ENCODE measurements around the gene ABCB11. TPM values are rescaled to one million over a fixed set of nuclear protein-coding genes. Genes with fewer than 3 reads are reported as not detected.
"Not testable (repeated sequence)": the region's sequence is repeated elsewhere in the genome, so short reads cannot be mapped to it uniquely, and the experiment has no call there.

Gene ABCB11
- total RNA-seq, 1 donor from 2014 or later, result 0.05 TPM

DNA sequence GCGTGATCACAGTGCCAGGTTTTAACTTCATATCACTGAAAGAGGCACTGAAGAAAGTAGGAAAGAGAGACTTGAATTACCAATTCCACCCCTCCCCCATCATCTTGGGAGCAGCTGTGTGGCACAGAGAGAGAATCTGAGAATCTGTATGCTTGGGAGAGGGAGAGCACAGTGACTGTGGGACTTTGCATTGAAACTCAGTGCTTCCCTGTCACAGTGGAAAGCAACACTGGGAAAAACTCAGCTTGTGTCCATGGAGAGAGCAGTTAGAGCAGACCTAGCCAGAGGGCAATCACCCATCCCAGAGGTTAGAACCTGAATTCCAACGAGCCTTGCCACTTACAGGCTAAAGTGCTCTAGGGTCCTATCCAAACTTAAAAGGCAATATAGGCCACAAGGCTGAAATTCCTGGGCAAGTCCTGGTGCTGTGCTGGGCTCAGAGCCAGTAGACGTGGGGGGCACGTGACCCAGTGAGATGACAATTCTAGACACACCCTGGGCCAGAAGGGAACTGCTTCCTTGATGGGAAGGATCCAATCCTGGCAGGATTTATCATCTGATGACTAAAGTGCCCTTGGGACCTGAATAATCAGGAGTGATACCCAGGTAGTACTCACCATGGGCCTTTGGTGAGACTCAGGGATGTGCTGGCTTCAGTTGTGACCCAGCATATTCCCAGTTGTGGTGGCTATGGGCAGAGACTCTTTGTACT, 15.5 kb upstream of the ABCB11 start:
- intact Hi-C loops (cut with micrococcal nuclease), result no loop called here

DNA sequence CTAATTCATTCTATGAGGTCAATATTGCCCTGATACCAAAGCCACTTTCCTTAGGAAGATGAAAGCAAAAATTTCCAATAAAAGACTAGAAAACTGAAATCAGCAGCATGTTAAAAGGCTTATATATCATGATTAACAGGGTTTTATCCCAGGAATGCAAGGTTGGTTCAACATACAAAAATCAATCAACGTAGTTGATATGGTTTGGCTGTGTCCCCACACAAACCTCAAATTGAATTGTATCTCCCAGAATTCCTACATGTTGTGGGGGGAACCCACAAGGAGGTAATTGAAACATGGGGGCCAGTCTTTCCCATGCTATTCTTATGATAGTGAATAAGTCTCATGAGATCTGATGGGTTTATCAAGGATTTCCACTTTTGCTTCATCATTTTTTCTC, 11.7 kb upstream of the ABCB11 start:
- intact Hi-C loops (cut with micrococcal nuclease), result no loop called here

DNA sequence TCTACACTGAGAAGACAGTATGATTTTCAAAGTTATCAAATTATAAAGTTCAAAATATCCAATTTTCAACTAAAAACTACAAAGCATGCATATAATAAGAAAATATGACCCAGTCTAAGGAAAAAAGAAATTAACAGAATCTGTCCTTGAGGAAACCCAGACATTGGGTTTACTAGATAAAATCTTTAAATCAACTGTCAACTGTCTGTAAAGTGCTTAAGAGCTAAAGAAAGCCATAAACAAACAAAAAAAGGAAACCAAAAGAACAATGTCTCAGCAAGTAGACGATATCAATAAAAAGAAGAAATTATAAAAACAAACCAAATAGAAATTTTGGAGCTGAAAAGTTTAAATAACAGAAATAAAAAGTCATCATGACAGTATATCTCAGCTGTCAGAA, 10.5 kb upstream of the ABCB11 start:
- intact Hi-C loops (cut with micrococcal nuclease), result no loop called here

DNA sequence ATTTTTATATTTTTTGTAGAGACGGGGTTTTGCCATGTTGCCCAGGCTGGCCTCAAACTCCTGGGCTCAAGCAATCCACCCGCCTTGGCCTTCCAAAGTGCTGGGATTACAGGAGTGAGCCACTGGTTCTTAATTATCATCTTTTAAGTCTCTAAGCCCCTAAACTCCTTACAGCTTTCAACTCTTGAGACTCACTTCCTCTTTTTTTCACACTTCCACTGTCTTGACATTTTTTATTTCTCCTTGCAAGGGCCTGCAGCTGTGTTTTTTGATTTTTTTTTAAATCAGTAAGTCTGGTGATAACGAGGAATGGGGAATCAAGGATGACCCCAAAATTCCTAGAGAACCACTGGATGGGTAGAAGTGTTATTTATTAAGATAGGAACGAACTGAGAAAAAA, 8.6 kb upstream of the ABCB11 start:
- intact Hi-C loops (cut with micrococcal nuclease), result no loop called here

DNA sequence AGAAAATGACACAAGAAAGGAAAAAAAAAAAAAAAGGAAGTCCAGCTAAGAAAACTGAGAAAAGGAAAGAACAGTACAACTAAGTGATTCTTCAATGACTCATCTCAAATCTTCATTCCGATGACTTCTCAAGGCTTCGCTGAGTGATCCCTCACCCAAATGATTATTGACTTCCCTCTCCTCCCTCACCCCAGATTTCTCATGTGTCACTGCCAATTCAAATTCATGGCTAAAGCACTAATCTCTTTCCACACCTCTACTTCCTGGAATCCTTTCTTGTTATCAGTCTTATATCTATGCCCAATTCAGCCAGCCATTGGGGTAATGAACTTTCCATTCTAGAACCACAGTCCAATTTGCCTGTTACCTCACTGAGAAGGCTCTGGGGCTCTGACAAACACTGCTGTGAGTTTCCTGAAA, 7.2 kb upstream of the ABCB11 start:
- intact Hi-C loops (cut with micrococcal nuclease), result no loop called here

DNA sequence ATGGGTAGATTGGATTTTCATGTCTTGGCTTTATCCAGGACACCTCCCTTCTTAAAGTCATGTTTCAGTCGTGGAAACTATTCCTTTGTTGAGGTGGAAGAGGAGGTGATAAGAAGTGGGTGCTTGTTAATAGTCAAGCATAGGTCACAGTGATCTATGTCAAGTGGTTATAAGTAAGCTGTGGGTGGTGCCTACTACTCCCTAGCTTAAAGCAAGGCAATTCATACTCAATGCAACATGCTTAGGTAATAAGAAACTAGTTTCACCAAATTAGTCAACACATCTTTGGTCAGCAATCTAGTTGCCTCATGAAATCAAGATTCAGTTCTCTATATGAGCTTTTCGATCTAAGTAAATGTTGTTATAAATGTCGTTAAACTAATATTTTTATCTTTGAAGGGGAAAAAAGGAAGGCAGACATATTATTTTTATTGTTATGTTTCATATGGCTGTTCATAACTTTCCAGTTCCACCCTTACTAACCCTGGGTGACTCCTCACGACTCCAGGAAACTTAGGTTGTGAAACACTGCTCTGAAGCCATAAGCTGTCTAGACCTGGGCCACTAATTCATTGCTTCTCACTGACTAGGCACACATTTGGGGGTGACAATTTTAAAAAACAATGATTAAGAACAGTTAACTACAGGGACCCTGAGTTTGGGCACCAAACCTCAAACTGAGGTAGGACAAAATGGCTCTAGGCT, 5.8 kb upstream of the ABCB11 start:
- intact Hi-C loops (cut with micrococcal nuclease), result no loop called here

DNA sequence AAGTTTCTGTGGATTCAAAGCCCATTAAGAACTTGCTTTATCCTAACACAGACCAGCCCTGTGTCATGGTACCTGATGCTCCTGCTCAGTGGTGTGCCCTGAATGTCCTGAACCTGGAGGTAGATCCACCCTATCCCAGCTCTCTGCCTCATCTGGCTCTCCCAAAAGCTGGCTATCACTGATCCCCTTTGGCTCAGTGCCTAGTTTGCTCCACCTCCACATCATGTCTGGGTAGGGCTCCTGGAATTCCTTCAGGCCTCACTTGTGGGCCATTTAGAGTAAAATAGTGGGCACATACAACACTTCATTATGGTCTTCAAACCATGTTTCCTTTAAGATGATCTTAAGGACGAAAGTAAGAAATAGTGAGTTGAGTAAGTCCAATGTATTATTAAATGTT, 4.8 kb upstream of the ABCB11 start:
- intact Hi-C loops (cut with micrococcal nuclease), result no loop called here

DNA sequence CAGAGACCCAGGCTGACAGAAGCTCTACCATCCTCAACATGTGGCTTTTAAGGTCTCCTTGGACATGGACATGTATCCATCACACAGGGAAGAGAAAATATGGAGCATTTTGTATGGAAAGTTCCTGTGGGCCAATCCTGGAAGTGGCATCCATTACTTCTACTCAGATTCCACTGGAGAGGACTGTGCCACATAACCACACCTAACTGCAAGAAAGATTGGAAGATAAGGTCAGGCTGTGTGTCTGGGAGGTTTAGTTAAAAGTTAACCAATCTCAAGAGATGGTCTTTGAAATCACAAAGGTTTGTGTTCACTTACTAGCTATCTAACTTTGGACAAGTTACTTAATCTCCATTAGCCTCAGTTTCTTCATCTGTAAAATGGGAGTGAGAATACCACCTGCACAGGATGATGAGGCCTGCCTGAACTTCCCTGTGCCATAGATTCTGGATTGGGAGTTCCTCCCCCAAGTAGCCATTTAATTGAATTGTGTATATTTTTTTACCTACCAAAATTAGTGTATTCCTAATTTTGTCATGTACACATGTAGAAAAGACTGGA, 3.9 kb upstream of the ABCB11 start:
- intact Hi-C loops (cut with micrococcal nuclease), result no loop called here

DNA sequence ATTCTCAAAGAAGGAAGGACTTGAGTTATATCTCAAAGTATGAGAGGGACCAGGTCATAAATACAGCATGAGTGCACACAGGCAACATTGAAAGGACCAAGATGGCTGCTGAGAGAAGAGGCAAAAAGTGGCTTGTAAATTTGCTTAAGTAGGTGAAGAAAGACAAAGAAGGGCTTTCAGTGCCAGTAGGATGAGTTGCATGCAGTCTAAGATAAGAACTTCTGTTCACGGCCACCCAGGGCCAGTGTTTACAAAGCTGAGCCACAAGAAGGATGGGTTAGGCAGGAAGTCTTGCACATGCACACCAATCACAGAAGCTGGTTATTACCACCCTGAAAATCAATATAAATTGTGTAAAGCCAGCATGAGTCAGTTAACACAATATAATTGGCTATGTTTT, 3.1 kb upstream of the ABCB11 start:
- intact Hi-C loops (cut with micrococcal nuclease), result no loop called here

DNA sequence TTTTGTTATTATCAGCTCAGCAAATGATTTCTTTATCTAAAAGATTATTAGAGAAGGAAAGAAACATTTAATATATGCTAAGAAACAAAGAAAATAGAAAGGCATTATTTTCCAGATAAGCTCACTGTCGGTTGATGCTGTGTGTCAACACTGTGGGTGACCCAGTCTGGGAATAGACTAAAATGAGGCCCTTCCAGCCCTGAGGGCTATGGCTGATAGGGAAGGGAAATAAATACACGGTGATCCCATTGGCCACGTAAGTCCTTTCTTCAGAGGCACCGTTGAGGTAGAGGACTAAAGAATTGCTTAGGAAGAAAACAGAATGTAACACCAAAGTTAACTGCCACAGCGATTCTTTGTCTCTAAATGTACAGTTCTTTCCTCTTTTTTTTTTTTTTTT, 1.8 kb downstream of the ABCB11 start:
- intact Hi-C loops (cut with micrococcal nuclease), result no loop called here

DNA sequence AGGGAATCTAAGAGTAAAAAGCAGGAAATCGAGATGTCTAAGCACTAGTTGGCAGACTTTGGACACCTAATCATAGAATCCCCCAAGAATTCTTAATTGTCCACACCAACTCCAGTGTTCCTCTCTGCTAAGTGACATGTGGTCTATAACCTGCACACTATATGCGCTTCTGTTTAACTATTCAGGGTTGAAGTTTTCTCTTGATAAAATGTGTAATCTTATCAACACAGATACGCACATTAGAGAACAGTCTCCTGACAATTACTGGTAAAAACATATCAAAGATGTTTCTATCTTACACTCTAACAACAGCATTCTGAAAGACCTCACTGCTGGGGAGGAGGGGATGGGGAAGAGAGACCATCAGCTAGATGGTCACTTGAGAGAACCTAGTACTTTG, 3.9 kb downstream of the ABCB11 start:
- intact Hi-C loops (cut with micrococcal nuclease), result no loop called here

DNA sequence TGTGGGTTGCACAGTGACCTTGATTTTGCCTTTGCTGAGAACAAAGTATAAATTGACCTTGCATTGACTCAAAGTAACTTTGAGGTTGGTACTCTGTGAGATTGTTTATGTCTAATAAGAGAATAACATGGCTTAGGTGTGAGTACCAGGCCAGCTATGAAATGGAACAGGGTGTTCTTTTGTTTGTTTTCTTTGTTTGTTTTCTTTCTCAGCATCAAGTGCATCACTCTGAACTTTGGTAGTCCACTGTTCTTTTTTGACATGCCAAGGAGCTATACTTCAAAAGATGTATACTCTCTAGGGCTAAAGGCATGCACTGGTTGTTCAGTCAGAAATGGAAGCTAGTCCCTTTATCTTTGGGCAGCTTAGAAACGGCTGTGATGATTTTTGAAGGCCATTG, 5.1 kb downstream of the ABCB11 start:
- intact Hi-C loops (cut with micrococcal nuclease), result no loop called here

DNA sequence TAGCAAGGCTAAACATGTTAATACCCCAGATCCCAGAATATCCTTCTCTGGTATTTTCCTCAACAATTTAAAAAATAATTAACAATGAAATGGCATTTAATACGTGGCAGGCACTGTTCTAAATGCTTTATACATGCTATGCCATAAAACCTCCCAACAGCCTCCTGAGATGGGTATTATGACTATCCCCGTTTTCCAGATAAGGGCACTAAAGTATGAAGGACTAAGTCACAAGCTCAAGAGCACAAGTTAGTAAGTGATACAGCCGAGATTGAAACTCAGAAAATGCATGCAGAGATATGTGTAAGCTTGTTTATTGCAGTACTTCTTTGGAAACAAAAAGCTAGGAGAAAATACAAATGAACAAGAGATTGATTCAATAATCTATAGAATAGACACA, 8.0 kb downstream of the ABCB11 start:
- intact Hi-C loops (cut with micrococcal nuclease), result no loop called here

DNA sequence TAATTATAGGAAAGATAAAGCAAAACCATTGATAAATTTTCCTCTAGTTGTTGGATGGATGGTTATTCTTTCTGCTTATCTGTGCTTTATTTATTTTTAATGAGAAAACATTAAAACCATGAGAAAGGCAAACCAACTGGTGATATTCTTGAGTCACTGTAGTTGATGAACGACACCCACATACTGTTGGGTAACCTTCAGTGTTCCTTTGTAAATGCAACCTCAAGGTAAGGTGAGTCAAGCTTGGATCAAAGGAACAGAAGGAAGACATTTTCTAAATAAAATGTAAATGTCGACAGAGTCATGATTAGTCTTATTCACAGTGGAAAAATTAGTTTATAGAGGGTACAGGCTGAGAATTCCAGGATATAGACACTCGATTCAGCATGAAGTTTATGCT, 12.7 kb downstream of the ABCB11 start:
- intact Hi-C loops (cut with micrococcal nuclease), result no loop called here

DNA sequence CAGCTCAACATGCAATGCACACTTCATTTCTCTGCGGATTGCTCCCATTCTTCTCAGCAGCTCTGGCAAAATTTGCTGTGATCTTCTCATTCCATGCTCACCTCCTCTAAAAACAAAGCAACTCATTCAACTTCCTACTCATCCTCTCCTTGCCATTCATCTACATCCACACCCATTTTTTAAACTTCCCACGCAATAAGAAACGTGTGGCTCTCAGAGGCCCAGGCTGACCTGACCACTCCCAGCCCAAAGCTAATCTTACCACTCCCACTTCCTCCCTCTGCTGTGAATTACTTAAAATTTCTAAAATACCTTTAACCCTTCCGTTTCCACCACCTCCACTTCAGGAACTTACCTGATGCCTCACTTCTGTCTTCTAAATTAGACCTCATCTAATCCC, 15.2 kb downstream of the ABCB11 start:
- intact Hi-C loops (cut with micrococcal nuclease), result no loop called here

DNA sequence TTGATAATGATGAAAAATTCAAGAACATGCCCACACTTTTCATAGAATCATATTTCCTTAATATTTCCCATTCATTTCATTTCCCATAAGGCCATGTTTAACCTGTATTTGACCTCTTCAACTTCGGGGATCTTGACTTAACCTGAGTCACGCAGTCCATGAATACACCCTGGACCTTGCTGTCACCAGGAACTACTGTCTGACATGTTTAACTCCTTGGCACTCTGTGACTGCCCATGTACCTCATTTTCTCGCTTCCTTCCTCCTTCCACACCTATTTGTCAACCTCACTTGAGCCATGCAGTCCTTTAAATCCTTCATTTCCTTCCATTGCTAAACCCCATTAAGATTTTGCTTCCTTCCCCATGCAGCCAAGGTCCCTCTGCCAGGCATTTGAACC, 16.3 kb downstream of the ABCB11 start:
- intact Hi-C loops (cut with micrococcal nuclease), result no loop called here

DNA sequence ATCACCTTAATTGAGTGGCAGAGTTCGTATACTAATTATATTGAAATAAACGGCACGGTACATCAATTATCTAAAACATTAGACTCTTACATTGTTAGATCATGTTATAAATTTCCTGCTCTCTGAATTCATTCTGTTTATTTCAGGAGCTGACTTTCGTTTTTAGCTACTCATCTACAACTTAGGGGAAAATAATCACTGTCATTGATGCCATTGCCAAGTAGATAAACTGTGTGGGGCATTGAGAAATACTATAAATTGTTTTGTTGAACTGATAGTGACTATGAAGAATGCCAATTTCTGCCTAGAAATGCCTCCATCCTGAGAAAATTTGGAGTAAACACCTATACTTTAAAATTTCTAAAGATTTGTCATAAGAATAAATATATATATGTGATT, 17.5 kb downstream of the ABCB11 start:
- intact Hi-C loops (cut with micrococcal nuclease), result no loop called here

DNA sequence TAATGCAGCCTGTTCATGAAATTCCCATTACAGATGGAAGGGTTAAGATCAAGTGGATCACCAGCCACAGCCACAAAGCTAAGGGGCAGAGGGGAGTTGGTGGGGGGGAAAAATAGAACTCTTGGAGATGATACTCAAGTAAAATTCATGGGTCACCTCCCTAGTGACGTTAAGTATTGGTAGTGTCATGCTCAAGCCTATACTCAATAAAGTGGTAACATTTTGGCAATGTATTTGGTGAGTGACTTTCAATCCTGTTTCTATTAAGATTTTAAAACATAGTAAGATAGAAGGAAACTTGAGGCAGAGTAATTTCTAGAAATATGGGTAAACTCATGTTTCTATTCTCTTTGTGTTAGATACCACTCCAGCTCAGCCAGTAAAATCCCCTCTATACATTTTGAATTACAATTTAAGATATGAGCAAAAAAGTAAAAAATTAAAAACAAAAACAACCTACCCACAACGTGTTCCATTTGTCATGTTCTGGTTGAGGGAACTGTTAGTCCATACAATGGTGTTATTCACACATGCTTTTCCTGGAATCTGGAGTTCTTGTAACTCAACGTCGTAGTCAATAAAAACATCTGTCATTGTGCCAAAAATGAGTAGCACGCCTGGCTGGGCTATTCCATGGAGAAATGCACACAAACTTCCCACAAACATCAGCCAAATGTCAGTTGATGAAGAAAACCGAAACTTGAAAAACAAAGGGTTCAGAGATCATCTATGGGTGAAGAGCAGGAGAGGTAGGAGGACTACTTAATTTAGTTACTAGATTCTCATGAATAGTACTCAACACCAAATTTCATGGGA, 18.1 kb downstream of the ABCB11 start:
- intact Hi-C loops (cut with micrococcal nuclease), result no loop called here

DNA sequence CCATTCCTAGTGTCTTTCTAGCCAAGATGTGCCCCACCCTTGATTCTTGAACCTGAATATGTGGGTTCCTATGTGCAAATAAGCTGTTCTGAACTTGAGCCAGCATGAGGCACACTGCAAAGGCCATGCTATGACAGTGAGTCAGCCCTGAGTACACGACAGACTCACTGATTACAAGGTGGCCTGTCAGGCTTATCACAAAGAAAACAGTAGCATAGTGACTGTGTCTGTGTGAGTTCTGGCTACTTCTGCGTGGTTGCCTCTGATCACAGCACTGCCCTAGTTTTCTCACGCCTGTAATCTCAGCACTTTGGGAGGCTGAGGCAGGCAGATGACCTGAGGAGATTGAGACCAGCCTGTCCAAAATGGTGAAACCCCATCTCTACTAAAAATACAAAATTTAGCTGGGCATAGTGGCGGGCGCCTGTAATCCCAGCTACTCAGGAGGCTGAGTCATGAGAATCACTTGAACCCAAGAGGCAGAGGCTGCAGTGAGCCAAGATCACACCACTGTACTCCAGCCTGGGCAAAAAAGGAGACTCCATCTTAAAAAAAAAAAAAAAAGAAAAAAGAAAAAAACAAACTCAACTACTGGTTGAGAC, 18.8 kb downstream of the ABCB11 start:
- intact Hi-C loops (cut with micrococcal nuclease), result not testable (repeated sequence)

DNA sequence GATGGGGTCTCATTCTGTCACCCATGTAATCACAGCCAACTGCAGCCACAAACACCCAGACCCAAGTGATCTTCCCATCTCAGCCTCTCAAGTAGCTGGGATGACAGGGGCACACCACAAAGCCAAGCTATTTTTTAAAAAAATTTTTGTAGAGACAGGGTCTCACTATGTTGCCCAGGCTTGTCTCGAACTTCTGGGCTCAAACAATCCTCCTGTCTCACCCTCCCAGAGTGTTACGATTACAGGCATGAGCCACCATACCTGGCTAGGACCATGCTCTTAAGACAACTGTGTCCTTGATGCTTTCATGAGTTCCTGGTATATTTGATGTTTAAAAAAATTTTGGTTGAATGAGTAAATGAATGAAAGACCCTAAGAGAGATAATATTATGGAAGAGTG, 19.4 kb downstream of the ABCB11 start:
- intact Hi-C loops (cut with micrococcal nuclease), result no loop called here

DNA sequence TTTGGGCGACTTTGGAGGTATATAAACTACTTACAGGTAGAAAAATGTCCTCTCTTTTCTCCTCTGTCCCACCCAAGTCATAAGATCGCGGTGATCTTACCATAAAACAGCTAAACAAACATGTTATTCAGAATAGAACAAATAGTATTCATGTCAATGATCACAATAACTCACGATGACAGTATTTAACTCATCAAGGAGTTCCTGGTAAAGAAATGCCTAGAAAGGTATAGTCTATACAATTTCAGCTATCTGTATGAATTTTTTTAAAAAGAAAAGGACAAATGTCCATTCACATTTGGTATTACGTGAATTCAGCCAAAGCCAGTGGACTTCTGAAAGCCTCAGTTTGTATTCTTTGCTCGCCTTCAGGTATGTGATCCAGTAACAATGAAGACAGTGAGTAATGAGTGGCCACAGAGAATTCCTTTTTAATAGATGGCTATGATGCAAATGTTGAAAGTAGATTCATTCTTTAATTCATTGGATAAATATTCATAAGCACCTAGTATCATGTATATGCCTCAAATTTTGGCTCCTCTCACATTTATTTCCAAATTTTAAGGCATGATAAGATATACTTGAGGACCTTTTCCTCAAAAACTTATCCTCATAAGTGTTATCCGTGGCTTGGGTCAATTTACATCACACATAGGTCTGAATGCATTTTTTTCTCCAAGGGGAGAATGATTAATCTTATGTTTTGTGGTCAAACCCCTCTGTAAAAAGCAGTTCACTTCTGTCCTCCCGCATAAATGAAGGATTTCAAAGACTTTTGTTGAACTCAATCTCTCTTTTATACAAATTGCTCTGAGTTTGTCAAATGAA, 20.3 kb downstream of the ABCB11 start:
- intact Hi-C loops (cut with micrococcal nuclease), result no loop called here
